ENCODE results near the gene ANKRD6.

Gene ANKRD6

GRCh38 chr6:89475634-89476033 is 42.7 kb downstream of the ANKRD6 start:
- DNase-seq = no peak

GRCh38 chr6:89479897-89480296 is 46.9 kb downstream of the ANKRD6 start:
- DNase-seq = no peak

GRCh38 chr6:89481695-89482094 is 48.7 kb downstream of the ANKRD6 start:
- DNase-seq = no peak

- no peak for DNase-seq
Observed at GRCh38 chr6:89482126-89482525, 49.2 kb downstream of the ANKRD6 start.

GRCh38 chr6:89483111-89483720 is 50.3 kb downstream of the ANKRD6 start:
- peak; percentile 16 for DNase-seq

- no peak for DNase-seq
Observed at GRCh38 chr6:89485320-89485719, 52.4 kb downstream of the ANKRD6 start.

- peak; percentile 48 for DNase-seq
Observed at GRCh38 chr6:89487864-89488263, 54.9 kb downstream of the ANKRD6 start.

GRCh38 chr6:89488438-89488837 is 55.5 kb downstream of the ANKRD6 start:
- DNase-seq = no peak

- peak; percentile 28 for DNase-seq
Observed at GRCh38 chr6:89489078-89489477, 56.1 kb downstream of the ANKRD6 start.

- no peak for DNase-seq
Observed at GRCh38 chr6:89492025-89492640, 59.2 kb downstream of the ANKRD6 start.

GRCh38 chr6:89494131-89494793 is 61.3 kb downstream of the ANKRD6 start:
- DNase-seq = no peak

GRCh38 chr6:89495961-89496535 is 63.1 kb downstream of the ANKRD6 start:
- no peak for DNase-seq

- DNase-seq = no peak
Observed at GRCh38 chr6:89500611-89501010, 67.7 kb downstream of the ANKRD6 start.

GRCh38 chr6:89501222-89501621 is 68.3 kb downstream of the ANKRD6 start:
- DNase-seq = no peak

GRCh38 chr6:89501753-89502152 is 68.8 kb downstream of the ANKRD6 start:
- no peak for DNase-seq

- DNase-seq = no peak
Observed at GRCh38 chr6:89503641-89504040, 70.7 kb downstream of the ANKRD6 start.

GRCh38 chr6:89505847-89506246 is 72.9 kb downstream of the ANKRD6 start:
- DNase-seq = no peak

GRCh38 chr6:89506716-89507617 is 74.0 kb downstream of the ANKRD6 start:
- no peak for DNase-seq

- DNase-seq = no peak
Observed at GRCh38 chr6:89508755-89509563, 76.0 kb downstream of the ANKRD6 start.

GRCh38 chr6:89509777-89510281 is 76.9 kb downstream of the ANKRD6 start:
- no peak for DNase-seq

GRCh38 chr6:89510393-89510792 is 77.4 kb downstream of the ANKRD6 start:
- no peak for DNase-seq

All from NCI-H2107 (cell line).